Hippocampal formation (tissue), 2 donors: Measurements from ENCODE around the gene GPR108.
"Not testable (repeated sequence)": the region's sequence is repeated elsewhere in the genome, so short reads cannot be mapped to it uniquely, and the experiment has no call there.

ENCODE experiments used
- DNase-seq, 2 donors: peaks; one replicate each; lab custom pipeline; 2025; lab: John Stamatoyannopoulos, UW

Gene GPR108

DNA sequence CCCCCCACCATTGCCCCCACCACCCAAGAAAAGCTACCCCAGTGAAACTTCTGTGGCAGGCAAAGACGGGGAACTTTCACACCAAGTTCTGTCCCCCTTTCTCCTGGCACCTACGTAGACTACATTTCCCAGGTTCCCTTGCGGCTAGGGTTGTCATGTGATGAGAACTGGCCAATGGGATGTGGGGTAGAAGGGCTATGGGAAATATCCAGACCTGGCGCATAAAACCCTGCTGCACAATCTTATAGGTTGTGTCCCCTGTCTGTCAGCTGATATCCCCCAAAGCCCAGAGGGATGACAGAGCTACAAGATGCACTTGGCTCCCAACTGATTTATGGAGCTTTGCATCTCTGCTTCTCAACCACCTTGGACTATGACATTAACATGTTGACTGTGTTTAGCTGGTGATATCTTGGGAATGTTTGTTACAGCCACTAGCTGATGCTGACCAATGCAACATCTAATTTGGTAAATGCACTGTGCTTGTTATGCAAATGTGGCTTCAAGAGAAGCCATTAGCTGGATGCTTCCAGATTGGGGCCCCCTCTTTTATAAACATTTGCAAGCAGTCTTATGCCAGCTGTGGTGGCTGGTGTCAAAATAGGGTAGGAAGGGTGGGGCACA, 23.8 kb upstream of the GPR108 start:
- DNase-seq: no peak

DNA sequence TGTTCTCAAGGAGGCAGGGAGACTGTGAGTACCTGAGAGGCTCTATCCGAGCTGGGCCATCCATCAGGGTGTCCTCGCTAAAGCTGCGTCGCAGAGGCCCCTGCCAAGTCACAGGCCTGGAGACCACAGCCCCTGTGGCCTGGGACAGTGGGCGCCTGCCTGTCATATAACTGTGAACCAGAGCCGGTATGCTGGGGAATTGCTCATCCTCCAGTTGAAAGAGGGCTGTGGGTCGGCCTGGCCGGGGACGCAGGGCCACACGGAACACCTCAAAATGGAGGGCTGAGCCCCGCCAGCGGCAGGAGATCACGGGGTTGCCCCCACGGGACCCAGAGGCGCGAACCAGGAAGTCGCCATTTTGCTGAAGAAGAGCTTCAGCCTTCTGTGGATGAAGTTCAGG, 23.2 kb upstream of the GPR108 start:
- DNase-seq: no peak

DNA sequence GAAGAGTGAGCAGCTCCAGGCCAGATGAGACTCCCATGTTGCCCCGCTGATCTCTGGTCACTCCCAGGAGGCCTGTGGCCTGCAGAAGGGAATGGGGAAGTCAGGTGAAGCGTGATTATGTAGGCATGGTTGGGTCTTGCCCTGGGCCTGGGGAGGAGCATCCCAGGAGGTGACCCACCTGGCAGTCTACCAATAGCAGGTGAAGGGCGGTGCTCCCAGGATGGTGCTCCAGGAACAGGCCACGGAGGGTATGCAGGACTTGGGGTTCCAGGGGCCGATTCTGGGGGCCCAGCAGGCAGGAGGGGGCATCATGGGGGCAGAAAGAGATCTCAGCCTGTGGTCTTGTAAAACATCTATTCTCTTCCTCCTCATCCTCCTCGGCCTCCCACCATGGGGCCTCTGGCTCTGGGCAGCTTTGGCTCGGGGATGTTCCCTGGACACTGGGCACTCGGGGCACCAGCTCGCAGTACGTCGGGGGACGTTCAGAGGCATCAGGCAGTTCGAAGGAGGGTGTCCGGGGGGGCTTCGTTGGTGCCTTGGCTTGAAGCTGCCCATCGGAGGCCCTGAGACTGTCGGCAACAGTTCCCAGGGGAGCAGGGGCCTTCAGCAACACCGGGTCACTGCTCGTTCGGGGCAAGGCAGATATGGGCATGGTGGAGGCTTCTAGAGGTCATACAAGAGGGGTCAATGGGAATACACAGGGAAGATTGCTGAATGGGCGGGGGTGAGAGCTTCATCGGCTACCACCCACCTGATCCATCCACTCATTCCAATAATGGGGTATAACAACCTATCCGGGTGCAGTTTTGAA, 17.5 kb upstream of the GPR108 start:
- DNase-seq: no peak

DNA sequence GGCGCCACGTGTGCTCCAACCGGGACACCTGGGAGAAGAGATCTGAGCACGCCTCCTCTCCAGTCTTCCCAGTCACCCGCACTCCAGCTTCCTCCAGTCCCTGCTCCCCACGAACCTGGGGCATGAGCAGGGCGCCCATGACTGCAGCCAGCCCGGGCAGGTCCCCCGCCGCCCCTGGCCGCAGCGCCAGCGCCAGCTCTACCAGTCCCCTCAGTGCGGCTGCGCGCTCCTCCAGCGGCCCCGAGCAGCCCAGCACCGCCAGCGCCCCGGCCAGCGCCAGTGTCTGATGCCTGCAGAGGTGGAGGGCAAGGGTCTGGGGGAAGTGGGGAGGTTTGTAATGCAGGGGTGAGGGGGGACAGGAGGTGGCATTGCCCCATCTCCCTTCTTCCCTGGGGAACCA, 16.8 kb upstream of the GPR108 start:
- no peak for DNase-seq

DNA sequence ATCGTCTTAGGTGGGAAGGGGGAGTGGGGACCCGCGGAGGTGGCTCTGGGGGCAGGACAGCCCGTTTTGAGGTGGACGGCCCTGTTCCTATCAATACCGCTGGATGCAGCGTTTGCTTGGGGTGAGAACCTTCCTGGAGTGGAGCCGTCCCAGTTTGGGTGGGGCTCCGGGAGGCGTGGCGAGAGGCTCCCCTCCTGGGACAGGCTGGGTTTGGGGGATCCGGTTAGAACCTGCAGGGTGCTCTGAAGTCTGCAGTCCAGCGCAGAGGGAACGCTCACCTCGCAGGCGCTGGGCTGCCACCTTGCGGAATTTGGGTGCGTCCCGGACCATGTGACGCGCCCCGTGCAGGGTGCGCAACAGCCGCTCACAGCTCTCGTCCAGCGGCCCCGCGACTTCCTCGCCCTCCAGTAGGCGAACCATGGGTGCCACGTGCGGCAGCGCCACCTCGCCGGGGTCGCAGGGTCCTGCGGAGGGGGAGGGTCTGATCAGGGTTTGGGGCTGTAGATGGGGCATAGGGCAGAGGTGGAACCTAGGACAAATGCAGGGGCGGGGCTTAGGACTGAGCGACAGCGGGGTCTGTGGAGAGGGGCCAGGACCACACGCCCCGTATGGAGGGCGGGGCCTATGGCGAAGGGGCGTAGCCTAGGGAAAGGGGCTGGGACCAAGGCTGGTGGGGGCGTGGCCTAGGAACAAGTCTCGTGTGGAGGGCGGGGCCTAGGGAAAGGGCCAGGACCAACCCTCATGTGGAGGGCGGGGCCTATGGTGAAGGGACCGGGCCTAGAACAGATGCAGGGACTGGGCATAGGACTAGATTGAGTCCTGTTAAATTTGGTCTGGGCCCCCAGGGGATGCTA, 16.0 kb upstream of the GPR108 start:
- DNase-seq: no peak

DNA sequence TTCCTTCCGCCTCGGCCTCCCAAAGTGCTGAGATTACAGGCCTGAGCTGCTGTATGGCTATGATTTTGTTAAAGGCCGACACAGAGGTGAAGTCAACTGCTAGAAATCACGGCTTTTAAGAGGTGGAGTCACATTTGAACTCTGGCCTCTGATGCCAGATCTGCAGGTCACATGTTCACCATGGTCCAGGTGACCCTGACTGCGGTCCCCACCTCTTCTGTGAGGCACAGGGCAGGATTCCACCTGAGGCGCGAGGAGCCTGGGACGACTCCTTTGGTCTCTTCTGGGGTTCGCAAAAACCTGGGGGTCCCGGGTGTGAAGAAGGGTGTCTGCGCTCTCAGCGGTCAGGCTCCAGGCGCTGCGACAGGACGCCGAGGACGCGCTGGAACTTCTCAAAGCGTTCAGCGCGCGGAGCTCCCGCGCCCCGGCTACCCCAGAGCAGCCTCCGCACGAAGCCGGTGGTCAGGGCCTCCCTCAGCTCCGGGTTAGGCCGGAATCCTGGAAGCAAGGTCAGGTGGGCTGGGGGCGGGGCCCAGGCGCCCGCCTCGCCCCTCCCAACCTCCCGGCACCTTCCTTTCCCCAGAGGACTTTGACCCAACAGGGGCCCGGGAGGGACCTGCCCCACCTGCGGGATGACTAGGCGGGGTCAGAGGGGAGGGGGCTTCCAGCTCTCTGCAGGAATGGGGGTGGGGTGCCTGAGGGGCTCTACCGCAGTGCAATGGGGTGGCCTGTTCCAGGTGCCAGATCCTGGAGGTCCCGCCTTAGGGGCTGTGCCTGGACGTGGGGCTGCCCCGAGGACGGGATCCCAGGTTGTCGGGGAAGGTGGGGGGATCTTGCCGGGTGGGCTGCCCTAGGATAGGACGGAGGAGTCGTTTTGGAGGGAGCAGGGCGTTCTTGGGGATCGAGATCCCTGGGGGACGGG, 15.1 kb upstream of the GPR108 start:
- no peak for DNase-seq

DNA sequence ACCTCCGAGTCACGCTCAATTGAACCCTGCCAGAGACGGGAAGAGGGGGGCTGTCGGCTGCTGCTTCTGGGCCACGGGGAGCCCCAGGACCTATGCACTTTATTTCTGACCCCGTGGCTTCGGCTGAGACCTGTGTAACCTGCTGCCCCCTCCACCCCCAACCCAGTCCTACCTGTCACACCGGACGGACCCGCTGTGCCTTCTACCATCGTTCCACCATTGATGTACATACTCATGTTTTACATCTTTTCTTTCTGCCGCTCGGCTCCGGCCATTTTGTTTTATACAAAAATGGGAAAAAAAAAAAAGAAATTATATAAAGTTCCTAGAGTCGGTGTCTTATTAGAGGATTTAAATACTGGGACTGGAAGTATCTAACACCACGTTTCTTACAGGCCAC, 13.8 kb upstream of the GPR108 start:
- DNase-seq: no peak

DNA sequence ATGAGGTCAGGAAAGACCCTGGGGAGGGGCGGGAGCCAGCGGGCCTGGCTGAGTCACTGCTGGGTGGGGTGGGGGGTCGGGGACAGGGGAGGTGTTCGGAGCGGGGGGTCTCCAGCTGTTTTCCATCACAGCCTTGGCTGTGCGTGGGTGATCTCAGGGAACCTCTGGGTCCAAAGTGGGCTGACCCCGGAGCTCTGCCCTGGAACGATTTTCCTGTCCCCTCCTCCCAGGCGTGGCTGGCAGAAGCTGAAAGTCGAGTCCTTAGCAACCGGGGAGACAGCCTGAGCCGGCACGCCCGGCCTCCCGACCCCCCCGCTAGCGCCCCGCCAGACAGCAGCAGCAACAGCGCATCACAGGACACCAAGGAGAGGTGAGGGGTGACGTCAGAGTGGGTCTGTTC, 12.7 kb upstream of the GPR108 start:
- no peak for DNase-seq

DNA sequence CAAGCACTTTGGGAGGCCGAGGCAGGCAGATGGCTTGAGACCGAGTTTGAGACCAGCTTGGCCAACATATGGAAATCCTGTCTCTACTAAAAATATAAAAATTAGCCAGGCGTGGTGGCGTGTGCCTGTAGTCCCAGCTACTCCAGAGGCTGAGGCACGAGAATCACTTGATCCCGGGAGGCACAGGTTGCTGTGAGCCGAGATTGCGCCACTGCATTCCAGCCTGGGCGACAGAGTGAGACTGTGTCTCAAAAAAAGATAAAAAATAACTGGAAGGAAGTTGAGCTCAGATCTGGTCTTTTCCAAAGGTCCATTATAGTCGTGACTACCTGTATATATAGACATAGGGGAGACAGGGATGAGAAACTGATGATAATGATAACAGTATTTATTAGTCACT, 11.2 kb upstream of the GPR108 start:
- not testable (repeated sequence) for DNase-seq

DNA sequence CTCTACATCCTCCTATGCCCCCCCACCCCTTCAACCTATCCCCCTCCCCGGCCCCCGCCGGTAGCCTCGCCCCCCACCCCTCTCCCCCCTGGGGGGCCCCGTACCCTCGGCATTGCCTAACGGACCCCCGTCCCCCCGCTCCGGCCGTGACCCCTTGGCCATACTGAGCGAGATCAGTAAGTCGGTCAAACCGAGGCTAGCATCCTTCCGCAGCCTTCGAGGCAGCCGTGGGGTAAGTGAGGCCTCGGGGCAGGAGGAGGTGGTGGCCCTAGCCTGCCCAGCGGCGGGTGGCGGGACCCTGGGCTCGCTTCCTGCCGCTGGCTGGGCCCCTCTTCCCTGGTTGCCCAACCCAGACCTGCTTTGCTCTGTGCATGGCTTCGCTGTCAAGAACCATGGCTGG, 8.6 kb upstream of the GPR108 start:
- no peak for DNase-seq

DNA sequence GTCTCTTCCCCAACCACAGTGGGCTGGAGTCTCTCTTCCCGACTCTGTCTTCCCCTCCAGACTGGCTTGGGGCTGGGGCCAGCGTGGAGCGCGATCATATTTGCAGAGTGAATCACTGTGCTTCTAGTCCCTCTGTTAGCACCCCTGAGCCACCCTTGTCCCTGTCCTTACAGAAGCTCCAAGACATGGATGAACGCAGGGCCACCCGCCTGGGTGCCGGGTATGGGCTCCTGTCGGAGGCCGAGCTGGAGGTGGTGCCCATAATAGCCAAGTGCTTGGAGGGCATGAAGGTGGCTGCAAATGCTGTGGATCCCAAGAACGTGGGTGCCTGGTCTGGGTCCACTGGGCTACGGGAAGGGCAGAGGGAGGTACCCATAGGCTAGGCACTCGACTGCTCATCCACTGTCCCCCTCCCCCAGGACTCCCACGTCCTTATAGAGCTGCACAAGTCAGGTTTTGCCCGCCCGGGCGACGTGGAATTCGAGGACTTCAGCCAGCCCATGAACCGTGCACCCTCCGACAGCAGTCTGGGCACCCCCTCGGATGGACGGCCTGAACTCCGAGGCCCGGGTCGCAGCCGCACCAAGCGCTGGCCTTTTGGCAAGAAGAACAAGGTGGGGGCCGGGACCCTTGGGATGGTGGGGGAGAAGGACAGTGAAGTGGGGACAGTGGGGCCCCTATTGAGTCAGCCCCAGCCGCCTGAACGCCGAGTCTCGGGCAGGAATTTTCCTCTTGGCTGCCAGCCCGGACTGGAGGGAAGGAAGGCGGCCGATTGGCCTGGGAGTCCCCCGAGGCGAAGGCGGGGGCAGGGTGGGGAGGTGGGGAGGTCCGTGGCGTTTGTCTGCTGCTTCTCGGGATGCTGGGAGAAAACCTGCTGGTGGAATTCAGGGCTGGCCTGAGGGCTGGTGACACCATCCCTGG, 7.3 kb upstream of the GPR108 start:
- peak in 1 of 2 donors; percentile 45 for DNase-seq

DNA sequence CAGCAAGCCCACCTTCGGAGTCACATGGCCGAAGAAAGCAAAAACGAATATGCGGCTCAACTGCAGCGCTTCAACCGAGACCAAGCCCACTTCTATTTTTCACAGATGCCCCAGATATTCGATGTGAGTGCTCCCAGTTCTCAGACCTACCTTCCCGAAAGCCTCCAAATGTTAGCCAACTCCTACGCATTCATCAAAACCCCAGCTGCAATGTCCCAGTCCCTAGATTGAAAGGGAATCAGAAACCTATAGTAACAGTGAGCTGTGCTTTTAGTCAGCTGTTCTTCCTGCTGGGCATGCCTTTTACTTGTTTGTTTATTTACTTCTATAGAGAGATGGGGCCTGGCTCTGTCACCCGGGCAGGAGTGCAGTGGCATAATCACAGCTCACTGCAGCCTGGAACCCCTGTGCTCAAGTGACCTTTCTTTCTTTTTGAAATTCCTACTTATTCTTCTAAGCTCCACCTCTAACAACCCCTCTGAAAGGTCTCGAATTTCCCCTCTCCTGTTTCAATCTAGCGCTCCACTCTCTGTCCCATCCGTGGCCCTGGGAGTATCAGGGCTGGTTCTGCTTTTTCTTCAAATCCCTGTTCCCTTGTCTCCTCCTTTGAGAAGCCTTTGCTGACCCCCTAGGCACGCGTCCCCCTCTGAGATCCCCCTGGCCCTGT, 6.5 kb upstream of the GPR108 start:
- DNase-seq: no peak

DNA sequence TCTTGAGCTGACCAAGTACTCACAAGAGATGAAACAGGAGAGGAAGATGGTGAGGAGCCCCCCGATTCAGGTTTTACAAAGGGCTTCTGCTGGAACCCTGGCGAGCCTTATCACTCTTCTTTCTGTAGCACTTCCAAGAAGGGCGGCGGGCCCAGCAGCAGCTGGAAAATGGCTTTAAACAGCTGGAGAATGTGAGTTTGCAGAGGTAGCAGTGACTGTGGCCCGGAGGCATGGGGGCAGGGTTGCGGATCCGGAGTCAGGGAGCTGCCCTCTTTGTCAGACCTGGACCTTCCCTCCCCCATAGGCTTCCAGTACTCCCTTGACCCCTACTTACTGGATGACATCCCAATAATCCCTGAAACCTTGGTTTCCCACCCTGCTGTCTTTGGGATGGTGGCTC, 5.7 kb upstream of the GPR108 start:
- no peak for DNase-seq

DNA sequence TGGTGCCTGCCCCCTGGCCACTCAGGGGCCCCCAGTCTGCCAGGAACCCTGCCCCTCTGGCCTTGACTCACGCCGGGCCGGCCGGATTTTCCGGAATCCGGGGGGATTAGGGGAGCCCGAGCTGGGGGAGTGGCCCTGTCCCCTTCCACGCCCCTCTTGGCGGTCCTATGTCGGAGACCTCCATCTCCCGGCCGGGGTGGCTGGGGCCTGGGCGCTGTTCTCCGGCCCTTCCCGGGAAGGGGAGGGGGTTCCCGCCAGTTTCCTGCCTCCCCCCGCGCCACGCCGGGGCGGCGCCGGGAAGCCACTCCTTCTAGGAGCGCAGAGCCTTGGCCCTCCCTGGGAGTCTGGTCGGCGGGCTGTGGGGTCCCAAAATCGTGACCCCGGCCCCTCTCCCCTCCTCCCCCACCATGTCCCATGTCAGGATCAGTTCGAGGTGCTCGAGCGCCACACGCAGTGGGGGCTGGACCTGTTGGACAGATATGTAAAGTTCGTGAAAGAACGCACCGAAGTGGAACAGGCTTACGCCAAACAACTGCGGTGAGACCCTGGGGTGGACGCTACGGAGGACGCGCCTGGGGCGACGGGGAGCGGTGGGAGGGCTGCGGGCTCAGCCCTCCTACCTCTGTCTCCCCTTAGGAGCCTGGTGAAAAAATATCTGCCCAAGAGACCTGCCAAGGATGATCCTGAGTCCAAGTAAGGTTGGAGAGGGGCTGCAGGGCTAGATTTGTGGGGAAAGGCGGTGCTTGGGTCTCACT, 3.4 kb upstream of the GPR108 start:
- no peak for DNase-seq

DNA sequence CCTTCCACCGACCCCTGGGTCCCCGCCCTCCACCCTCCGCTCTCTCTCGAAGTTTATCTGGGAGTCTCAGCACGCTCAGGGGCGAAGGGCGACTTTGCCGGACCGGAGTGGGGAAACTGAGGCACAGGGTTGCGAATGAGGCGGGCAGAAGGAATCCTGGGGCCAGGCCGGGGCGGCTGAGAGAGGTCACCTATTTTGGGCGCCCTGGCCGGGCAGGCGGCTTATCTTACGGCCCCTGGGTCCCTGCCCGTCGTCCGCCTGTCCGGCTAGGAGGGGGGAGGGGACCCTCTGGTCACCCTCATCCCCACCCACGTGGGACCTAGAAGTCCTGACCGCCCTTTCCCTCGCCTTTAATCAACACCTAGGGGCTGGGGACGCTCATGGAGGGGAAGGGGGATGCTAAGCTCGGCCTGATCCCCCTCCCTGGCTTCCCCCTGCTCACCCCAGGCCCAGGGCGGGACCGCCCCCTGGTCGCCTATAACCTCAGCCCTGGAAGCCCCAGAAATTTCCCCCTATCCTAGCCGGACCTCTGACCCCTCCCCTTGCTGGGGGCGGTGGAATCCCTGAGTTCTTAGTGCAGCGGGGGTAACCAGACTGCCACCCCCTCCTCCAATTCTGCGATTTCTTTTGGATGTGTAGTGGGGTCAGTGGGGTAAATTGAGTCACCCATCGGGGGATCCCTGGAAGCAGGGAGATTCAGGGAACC, 2.7 kb upstream of the GPR108 start:
- DNase-seq: no peak

DNA sequence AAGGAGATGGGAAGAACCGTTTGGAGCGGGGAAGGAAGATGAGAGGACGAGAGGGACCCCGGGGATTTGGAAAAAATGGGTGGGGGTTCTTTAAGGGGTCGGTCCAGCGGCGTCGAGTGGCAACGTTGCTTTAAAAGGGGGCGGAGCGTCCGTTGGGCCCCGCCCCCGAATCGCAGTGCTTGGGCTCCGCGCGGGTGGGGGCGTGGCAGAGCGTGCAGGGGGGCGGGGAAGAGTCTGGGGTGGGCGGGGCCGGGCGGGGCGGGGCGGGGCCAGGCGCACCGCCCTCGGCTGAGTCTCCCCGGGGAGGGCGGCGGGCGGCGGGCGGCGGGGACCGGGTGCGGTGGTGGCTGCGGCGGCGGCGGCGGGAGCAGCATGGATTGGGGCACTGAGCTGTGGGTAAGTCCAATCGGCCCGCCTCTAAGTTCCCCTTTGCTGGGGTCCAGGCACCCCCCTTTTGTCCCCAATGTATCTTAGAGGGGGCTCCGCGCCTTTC, 2.1 kb upstream of the GPR108 start, which contains the start of gene TRIP10:
TRIP10 (plus strand) TSS at position 291 of the 493 bp plus-strand sequence; CDS start at position 373, 82 bp downstream.
- DNase-seq: peak; percentile 65 to 70

DNA sequence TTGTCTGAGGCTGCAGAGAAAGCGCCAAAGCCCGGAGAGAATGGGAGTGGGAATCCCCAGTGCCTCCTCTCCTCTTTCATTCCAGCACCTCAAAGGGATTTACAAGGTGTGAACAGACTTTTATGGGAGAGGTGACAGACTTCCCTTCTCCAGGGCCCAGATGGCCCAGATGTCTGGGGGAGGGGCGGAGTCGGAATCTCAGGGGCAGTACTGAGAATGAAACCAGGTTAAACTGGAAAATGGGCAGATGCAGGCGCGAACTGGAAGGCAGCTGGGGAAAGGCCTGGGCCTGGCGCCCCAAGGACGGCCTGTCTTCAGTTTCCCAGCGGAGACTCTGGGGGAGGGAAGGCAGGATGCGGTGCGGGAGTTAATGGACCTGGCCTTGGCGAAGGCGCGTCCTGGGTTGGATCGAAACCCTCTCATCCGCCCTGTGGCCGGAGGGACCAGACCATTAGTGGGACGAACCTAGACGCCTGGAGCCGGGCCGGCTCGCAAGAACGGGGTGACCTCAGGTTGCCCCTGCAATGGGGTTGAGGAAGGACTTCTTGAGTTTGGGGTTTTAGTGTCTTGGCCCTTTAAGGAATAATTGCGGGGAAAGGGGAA, 1.5 kb upstream of the GPR108 start:
- no peak for DNase-seq
